K562 (cell line): Measurements from ENCODE around the gene ZDHHC14. TPM values are rescaled to one million over a fixed set of nuclear protein-coding genes. Genes with fewer than 3 reads are reported as not detected.

Experiments used
- CBX2 ChIP-seq: fragments of 200-600 bp; sonication (generic); IDR thresholded peaks from one replicate; pipeline ENCODE4 v1.6.1; 2012; ENCODE audit warnings: mild to moderate bottlenecking, low read length, inconsistent platforms; ENCODE audit not compliant: insufficient read depth, poor library complexity, severe bottlenecking
- CSDE1 ChIP-seq, 2 experiments: fragments of 450-650 bp; IDR thresholded peaks; 2 replicates each; pipeline ENCODE4 v1.6.1; 2016; ENCODE audit warnings: mild to moderate bottlenecking in 1 of 2
- EWSR1 ChIP-seq: fragments of 450-650 bp; IDR thresholded peaks from 2 replicates; pipeline ENCODE4 v1.6.1; 2018; ENCODE audit warnings: borderline replicate concordance, mild to moderate bottlenecking, low read depth, moderate library complexity; ENCODE audit not compliant: partially characterized antibody
- HDAC8 ChIP-seq: fragments of 450-650 bp; IDR thresholded peaks from 2 replicates; pipeline ENCODE4 v1.6.1; 2016; ENCODE audit warnings: mild to moderate bottlenecking, missing genetic modification characterization, moderate library complexity, missing compliant biosample characterization
- HNRNPH1 ChIP-seq: fragments of 200-400 bp; formaldehyde crosslinking; optimal IDR thresholded peaks from 2 replicates; pipeline ENCODE3; 2017; ENCODE audit warnings: low read depth, mild to moderate bottlenecking, low read length, moderate library complexity
- JUNB ChIP-seq: fragments of 450-650 bp; formaldehyde crosslinking; conservative IDR thresholded peaks from 2 replicates; pipeline ENCODE4 v1.4.0; 2020; ENCODE audit warnings: mild to moderate bottlenecking
- MAFK ChIP-seq: IDR thresholded peaks from 2 replicates; pipeline ENCODE4 v1.6.1; 2011; ENCODE audit warnings: low read length, improper control_type of control experiment
- NR2F6 ChIP-seq: fragments of 450-650 bp; formaldehyde crosslinking; IDR thresholded peaks from 2 replicates; pipeline ENCODE4 v1.4.0; 2020; ENCODE audit warnings: mild to moderate bottlenecking
- NRF1 ChIP-seq, 2 experiments: fragments of 450-650 bp; IDR thresholded peaks in 1 of 2; conservative IDR thresholded peaks in 1 of 2; 2 replicates each; pipeline ENCODE4 v1.6.1; 2014; ENCODE audit warnings: mild to moderate bottlenecking in 2 of 2
- REST ChIP-seq, 2 experiments: fragments of 450-650 bp; formaldehyde crosslinking in 1 of 2; IDR thresholded peaks; 2 replicates each; pipeline versions ENCODE4 v1.4.0 to v1.6.1; 2014 to 2020; ENCODE audit warnings: mild to moderate bottlenecking in 2 of 2, borderline replicate concordance in 1 of 2, low read depth in 1 of 2
- SIN3B ChIP-seq: fragments of 450-650 bp; IDR thresholded peaks from 2 replicates; pipeline ENCODE4 v1.6.1; 2017; ENCODE audit warnings: low read depth, mild to moderate bottlenecking, moderate library complexity
- SMAD4 ChIP-seq: fragments of 250-450 bp; sonication (Bioruptor Pico); conservative IDR thresholded peaks from 2 replicates; pipeline ENCODE4 v1.8.0; 2021; ENCODE audit warnings: inconsistent platforms, mild to moderate bottlenecking, moderate library complexity
- SMARCA5 ChIP-seq: fragments of 450-650 bp; IDR thresholded peaks from 2 replicates; pipeline ENCODE4 v1.6.1; 2016
- TCF7L2 ChIP-seq: fragments of 150-350 bp; IDR thresholded peaks from 2 replicates; pipeline ENCODE4 v1.6.1; 2016; ENCODE audit warnings: low read depth, mild to moderate bottlenecking, low read length, moderate library complexity
- TRIM28 ChIP-seq: fragments of 450-650 bp; IDR thresholded peaks from 2 replicates; pipeline ENCODE4 v1.6.1; 2017
- ZHX1 ChIP-seq: fragments of 150-350 bp; conservative IDR thresholded peaks from 2 replicates; pipeline ENCODE4 v1.6.1; 2014; ENCODE audit warnings: low read length
- ZNF165 ChIP-seq: fragments of 250-450 bp; sonication (Bioruptor Pico); IDR thresholded peaks from 2 replicates; pipeline ENCODE4 v1.4.0; 2020; ENCODE audit warnings: borderline replicate concordance
- ZNF184 ChIP-seq: sonication (generic); formaldehyde crosslinking; IDR thresholded peaks from 2 replicates; pipeline ENCODE4 v1.5.0; 2020; ENCODE audit warnings: missing genetic modification reagents
- ZNF217 ChIP-seq: sonication (generic); formaldehyde crosslinking; IDR thresholded peaks from 2 replicates; pipeline ENCODE4 v1.8.0; 2022; ENCODE audit warnings: mild to moderate bottlenecking, missing genetic modification reagents
- polyA plus RNA-seq, 8 experiments: library from polyadenylated mRNA; depleted of rRNA in 4 of 8; stranded (reverse) in 5 of 8; unstranded in 3 of 8; fragments of >200 nt; fragmentation: Nextera tagmentation in 2 of 8; fragmentation: Illumina TruSeq in 1 of 8; extraction: Ambion mirVana in 2 of 8; extraction: Trizol in 1 of 8; gene quantifications; 2 replicates each; pipeline versions ENCODE4 v1.2.1 to v1.2.3, GENCODE V29; 2011 to 2014; ENCODE audit warnings: inconsistent platforms in 1 of 8, missing spikeins in 1 of 8
- total RNA-seq, 7 experiments: library from RNA; depleted of rRNA in 6 of 7; stranded (reverse); fragments of >200 nt in 6 of 7; fragmentation: Illumina TruSeq in 2 of 7; extraction: Trizol in 2 of 7; gene quantifications; 2 replicates each; pipeline versions ENCODE4 v1.2.1 to v1.2.3, GENCODE V29; 2011 to 2021; ENCODE audit warnings: low replicate concordance in 1 of 7

ZDHHC14 gene
- total and polyA plus RNA-seq, 9 of the 15 experiments (the other 6 are each of a cell fraction or from before 2014, with no cell fraction given) = 0.92 to 23.1 (median 13.8) TPM

GRCh38 chr6:157379656-157380457 is 1.1 kb upstream of the ZDHHC14 start (continued):
- TF ChIP-seq EWSR1 (no peak), SMAD4 (CRISPR knock-in tag) (no peak), NR2F6 (no peak), SMARCA5 (no peak), HDAC8 (tag) (no peak), REST (IDR thresholded peaks at IDR 0.05; ENCODE audit: borderline replicate concordance) (no peak), REST (CRISPR knock-in tag; IDR thresholded peaks at IDR 0.05; ENCODE audit: low read depth) (no peak), JUNB (CRISPR knock-in tag) (no peak), CSDE1 (IDR thresholded peaks at IDR 0.05) (no peak; a peak in 1 of 4 replicates), NRF1 (conservative IDR thresholded peaks at IDR 0.05 in 1 of 2, IDR thresholded peaks at IDR 0.05 in 1 of 2) (peak; percentile 54 to 66), TRIM28 (no peak), ZNF217 (CRISPR knock-in tag) (no peak), CBX2 (no peak), ZHX1 (no peak), ZNF184 (no peak), HNRNPH1 (no peak), SIN3B (no peak), TCF7L2 (no peak), ZNF165 (CRISPR knock-in tag) (no peak), MAFK (no peak)
